Lower leg skin (tissue), 4 donors: ENCODE measurements around the gene ZNF154. TPM values are rescaled to one million over a fixed set of nuclear protein-coding genes. Genes with fewer than 3 reads are reported as not detected.
"Not testable (repeated sequence)": the region's sequence is repeated elsewhere in the genome, so short reads cannot be mapped to it uniquely, and the experiment has no call there.

Experiments
- DNase-seq, 2 donors: peaks; one replicate each; pipeline ENCODE4 v3.0.0-alpha.2; 2019; ENCODE audit warnings: low spot score in 2 of 2
- H3K4me3 ChIP-seq: fragments of 200-600 bp; sonication (generic); 2 replicates; pipeline ENCODE4 v1.5.1; 2017; ENCODE audit warnings: mild to moderate bottlenecking, low read depth; ENCODE audit not compliant: poor library complexity, severe bottlenecking
- CTCF ChIP-seq, 3 donors: fragments of 450-650 bp; IDR thresholded peaks; one replicate each; pipeline ENCODE4 v1.5.1; 2016; ENCODE audit warnings: antibody characterized with exemption in 3 of 3, mild to moderate bottlenecking in 3 of 3, moderate library complexity in 2 of 3
- POLR2A ChIP-seq, 2 donors: fragments of 450-650 bp; IDR thresholded peaks; one replicate each; pipeline ENCODE4 v1.6.1; 2016 to 2017; ENCODE audit warnings: antibody characterized with exemption in 2 of 2, mild to moderate bottlenecking in 1 of 2, moderate library complexity in 1 of 2
- WGBS, 2 donors: methylation state at CpG; one replicate each; pipeline ENCODE4 v1.1.5; 2018; 5-methylcytosine and 5-hydroxymethylcytosine counted together
- intact Hi-C: fragments of 100-400 bp; cut with DNase I; formaldehyde crosslinking; loops from one replicate; pipeline ENCODE4 v1.15.0; 2023; ENCODE audit warnings: low total_unique reads
- total RNA-seq, 4 donors: library from RNA; depleted of rRNA; stranded (reverse); fragments of >200 nt; gene quantifications; one replicate each; pipeline ENCODE4 v1.1.0, GENCODE V29; 2016

Gene ZNF154
- total RNA-seq, 4 donors from 2014 or later: 0.15 to 1.0 (median 0.77) TPM

- no peak for TF ChIP-seq CTCF (IDR thresholded peaks at IDR 0.05)
- TF ChIP-seq POLR2A (IDR thresholded peaks at IDR 0.05): no peak
- DNase-seq: no peak
- H3K4me3 ChIP-seq: peak overlapping the region; percentile 89
- intact Hi-C loops: no loop called here
- WGBS, 2 donors: 41 to 52% methylated on average over 6 of the region's 6 CpGs
Observed at GRCh38 chr19:57747472-57747807, 38.4 kb upstream of the ZNF154 start.

DNA sequence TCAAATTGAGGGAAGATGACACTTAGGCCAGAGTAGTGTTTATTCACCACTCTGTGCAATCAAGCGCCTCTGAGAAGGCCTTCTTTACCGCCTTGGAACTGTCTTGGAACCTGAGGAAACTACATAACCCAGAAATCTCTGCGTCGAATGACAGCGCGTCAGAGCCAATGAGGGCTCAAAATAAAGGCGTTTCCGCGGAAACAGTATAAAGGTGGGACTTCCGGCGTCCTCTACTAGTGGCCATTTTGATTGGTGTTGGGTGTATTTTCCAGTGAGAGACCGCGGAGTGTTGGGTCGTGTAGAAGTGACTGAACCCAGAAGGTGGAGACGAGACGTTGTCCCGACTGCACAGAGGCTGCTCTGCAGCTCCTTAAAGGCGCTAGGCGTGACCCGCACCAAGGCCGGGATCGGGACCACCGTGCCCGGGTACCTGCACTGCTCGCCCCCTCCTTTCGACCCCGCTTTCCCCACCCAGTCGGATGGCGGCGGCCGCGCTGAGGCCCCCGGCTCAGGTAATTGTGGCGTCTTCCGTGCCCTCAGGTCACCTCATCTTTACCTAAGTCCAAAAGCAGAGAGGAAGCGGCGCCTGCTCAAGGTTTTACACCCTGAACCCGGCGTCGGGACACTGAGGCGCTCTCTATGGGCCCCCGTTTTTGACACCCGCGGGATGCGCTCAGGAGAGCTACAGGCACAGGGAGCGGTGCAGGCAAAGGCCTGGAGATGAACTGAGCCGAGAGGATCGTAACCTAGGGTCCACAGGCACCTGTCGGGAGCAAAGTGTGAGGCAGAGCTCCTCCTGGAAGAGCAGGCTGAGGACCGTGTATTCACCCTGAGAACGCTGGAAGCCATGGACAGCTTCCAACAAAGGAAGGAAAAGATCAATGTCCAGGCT, 37.8 kb upstream of the ZNF154 start, which contains the start of gene ZNF776:
ZNF776 (plus strand) TSS at position 236 of the 892 bp plus-strand sequence; CDS start at position 480, 244 bp downstream.
- peak; percentile 88 to 95 for DNase-seq
- WGBS, 2 donors: 2 to 3% methylated on average over 38 to 51 of the region's 51 CpGs
- no peak for TF ChIP-seq POLR2A (IDR thresholded peaks at IDR 0.05)
- no peak for TF ChIP-seq CTCF (IDR thresholded peaks at IDR 0.05)
- H3K4me3 ChIP-seq: peak within 1 kb of the TSS; percentile 89
- intact Hi-C loops: no loop called here

- H3K4me3 ChIP-seq, DNase-seq, intact Hi-C loops: not testable (repeated sequence)
- 93 to 95% methylated on average over 7 of the region's 7 CpGs for WGBS, 2 donors
Observed at GRCh38 chr19:57738770-57739169, 29.8 kb upstream of the ZNF154 start.

DNA sequence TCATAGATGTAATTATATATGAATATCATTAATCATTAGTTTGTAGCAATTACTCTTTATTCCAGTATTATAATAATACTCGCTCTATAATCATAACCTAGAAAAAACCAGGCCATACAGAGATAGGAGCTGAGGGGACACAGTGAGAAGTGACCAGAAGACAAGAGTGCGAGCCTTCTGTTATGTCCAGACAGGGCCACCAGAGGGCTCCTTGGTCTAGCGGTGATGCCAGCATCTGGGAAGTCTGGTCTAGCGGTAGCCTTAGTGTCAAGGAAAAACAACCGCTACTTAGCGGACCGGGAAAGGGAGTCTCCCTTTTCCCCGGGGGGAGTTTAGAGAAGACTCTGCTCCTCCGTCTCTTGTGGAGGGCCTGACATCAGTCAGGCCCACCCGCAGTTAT, 29.3 kb upstream of the ZNF154 start:
- intact Hi-C loops, H3K4me3 ChIP-seq: not testable (repeated sequence)
- WGBS, 2 donors: 3 to 5% methylated on average over 10 of the region's 10 CpGs
- peak in 1 of 2 donors; percentile 23 for DNase-seq
- peak in 1 of 3 donors; percentile 22 for TF ChIP-seq CTCF (IDR thresholded peaks at IDR 0.05)

GRCh38 chr19:57720878-57721277, 11.9 kb upstream of the ZNF154 start:
- intact Hi-C loops: no loop called here
- no peak overlapping the region for H3K4me3 ChIP-seq
- no peak for TF ChIP-seq CTCF (IDR thresholded peaks at IDR 0.05)
- no peak for TF ChIP-seq POLR2A (IDR thresholded peaks at IDR 0.05)
- peak in 1 of 2 donors; percentile 48 for DNase-seq
- WGBS, 2 donors: 96 to 97% methylated on average over 10 of the region's 10 CpGs

DNA sequence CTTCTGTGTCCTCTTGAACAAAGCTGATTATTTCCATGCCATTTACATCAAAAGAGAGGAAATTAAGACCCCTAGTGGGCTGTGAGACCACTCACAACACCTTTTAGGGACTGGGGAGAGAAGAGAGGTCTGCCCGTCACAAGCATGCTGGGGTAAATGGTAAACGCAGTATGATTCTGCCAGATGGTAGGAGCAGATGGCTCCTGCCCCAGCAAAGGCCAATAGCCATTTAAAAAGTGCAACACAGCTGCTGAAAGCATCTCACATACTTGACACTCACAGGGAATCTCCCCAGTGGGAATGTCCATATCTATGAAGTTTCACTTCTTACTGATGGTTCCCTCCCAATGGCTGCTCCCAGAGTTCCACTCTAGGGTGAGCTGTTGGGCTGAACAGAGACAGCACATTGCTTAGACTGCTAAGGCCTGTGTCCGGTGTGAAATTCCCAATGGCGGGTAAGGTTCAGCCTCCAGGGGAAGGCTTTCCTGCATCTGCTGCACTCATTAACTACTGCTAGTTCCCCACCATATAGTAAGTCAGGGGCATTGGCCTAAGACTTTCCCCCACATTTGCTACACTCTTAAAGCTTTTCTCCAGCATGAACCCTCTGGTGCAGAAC, 11.0 kb upstream of the ZNF154 start:
- intact Hi-C loops: no loop called here
- H3K4me3 ChIP-seq: no peak overlapping the region
- DNase-seq: peak in 1 of 2 donors; percentile 31
- WGBS, 2 donors: 80 to 85% methylated on average over 4 of the region's 4 CpGs
- TF ChIP-seq CTCF (IDR thresholded peaks at IDR 0.05) (no peak), POLR2A (IDR thresholded peaks at IDR 0.05) (no peak)
